CD8-positive, alpha-beta memory T cell (primary cell): ENCODE results near the gene ATP11A. TPM values are rescaled to one million over a fixed set of nuclear protein-coding genes. Genes with fewer than 3 reads are reported as not detected.

ENCODE experiments used
- CTCF ChIA-PET: fragments of 350-600 bp; sonication (Branson Sonifier 250); formaldehyde crosslinking; loops from one replicate; lab custom pipeline; 2021; ENCODE audit warnings: antibody characterized with exemption; lab: Charles Lee
- POLR2A ChIA-PET: fragments of 350-600 bp; sonication (Branson Sonifier 250); formaldehyde crosslinking; loops from one replicate; lab custom pipeline; 2021; ENCODE audit warnings: antibody characterized with exemption; lab: Charles Lee
- DNase-seq, 5 donors: peaks; one replicate each; pipeline versions ENCODE4 v3.0.0 to v3.0.0-alpha.2; 2020 to 2022; ENCODE audit warnings: mixed read lengths in 1 of 5
- H3K27ac ChIP-seq: one replicate; pipeline ENCODE4 v1.7.0; 2013; ENCODE audit warnings: low read depth, mild to moderate bottlenecking, low read length, moderate library complexity
- H3K27me3 ChIP-seq: 2 replicates; pipeline ENCODE4 v1.7.0; 2013; ENCODE audit warnings: low read length, mild to moderate bottlenecking; ENCODE audit not compliant: insufficient read depth, poor library complexity, severe bottlenecking
- H3K36me3 ChIP-seq: 2 replicates; pipeline ENCODE4 v1.7.0; 2013; ENCODE audit warnings: mild to moderate bottlenecking, low read length, moderate library complexity; ENCODE audit not compliant: insufficient read depth
- H3K4me1 ChIP-seq: 2 replicates; pipeline ENCODE4 v1.7.0; 2013; ENCODE audit warnings: mild to moderate bottlenecking, low read length, moderate library complexity; ENCODE audit not compliant: insufficient read depth
- H3K4me3 ChIP-seq: 2 replicates; pipeline ENCODE4 v1.7.0; 2013; ENCODE audit warnings: mild to moderate bottlenecking, low read length
- H3K9me3 ChIP-seq: 2 replicates; pipeline ENCODE4 v1.7.0; 2013; ENCODE audit warnings: mild to moderate bottlenecking, low read length
- H3K27ac Mint-ChIP-seq, 8 donors: one replicate each; pipeline ENCODE4 v1.8.0; 2020 to 2021; ENCODE audit warnings: mixed read lengths in 8 of 8, mild to moderate bottlenecking in 6 of 8, inconsistent platforms in 3 of 8, moderate library complexity in 3 of 8
- H3K27me3 Mint-ChIP-seq, 2 donors: one replicate each; pipeline ENCODE4 v1.8.0; 2020 to 2021; ENCODE audit warnings: mixed read lengths in 2 of 2, mild to moderate bottlenecking in 1 of 2, moderate library complexity in 1 of 2
- H3K36me3 Mint-ChIP-seq, 3 donors: one replicate each; pipeline ENCODE4 v1.8.0; 2020 to 2021; ENCODE audit warnings: mixed read lengths in 3 of 3, inconsistent platforms in 1 of 3, mild to moderate bottlenecking in 1 of 3
- H3K4me1 Mint-ChIP-seq, 3 donors: one replicate each; pipeline ENCODE4 v1.8.0; 2020 to 2021; ENCODE audit warnings: mixed read lengths in 3 of 3, inconsistent platforms in 1 of 3, mild to moderate bottlenecking in 1 of 3
- H3K4me3 Mint-ChIP-seq, 7 donors: one replicate each; pipeline ENCODE4 v1.8.0; 2020 to 2021; ENCODE audit warnings: mixed read lengths in 7 of 7, mild to moderate bottlenecking in 6 of 7, moderate library complexity in 4 of 7, inconsistent platforms in 2 of 7
- H3K9me3 Mint-ChIP-seq, 5 donors: one replicate each; pipeline ENCODE4 v1.8.0; 2020 to 2022; ENCODE audit warnings: mixed read lengths in 5 of 5, mild to moderate bottlenecking in 3 of 5, moderate library complexity in 2 of 5, inconsistent platforms in 1 of 5
- polyA plus RNA-seq: library from polyadenylated mRNA; unstranded; fragments of 300-500 nt; fragmentation: Illumina TruSeq; gene quantifications from one replicate; pipeline ENCODE4 v1.2.3, GENCODE V29; 2021
- total RNA-seq, 2 experiments: library from RNA; stranded (reverse); gene quantifications; one replicate each; pipeline ENCODE4 v1.2.3, GENCODE V29; 2021

ATP11A gene
- total and polyA plus RNA-seq, 3 experiments from 2014 or later, result 4.5 to 34.6 (median 34.0) TPM

DNA sequence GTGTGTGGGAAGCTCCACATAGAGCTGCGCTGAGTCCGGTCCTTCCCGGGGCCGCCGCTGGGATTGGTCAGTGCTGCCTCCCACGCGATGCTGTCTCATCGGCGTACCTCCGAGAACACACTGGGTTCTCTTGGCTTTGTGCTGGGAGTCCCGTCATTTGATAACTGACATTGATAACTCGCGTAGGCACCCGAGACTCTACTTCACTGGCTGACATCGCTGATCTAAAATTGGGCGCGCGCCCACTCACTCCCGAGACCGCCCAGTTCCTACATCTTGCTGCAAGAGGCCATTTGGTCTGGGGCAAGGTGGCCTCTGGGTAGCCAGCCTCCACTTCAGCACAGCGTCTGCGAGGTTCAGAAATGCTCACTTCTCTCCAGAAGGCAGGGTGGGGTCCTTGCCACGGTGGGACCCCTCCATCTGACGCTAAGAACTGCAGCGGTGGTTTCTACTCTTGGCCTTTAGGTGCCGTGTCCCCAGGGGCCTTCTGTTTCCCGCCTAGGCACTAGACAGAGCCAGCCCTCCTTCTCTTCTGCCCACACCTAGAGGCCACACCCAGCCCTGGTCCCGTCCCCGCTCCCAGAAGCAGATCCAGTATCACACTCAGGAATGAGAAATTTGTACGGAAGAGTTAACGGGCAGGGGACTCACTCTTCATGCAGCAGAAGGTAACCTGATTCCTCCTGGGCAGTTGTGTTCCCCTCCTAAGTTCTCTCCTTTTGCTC, 40.7 kb upstream of the ATP11A start:
- Histone ChIP-seq H3K4me3 (no peak overlapping the region), H3K36me3 (no peaks in the 10 kb centered on the region), H3K27me3 (no peaks in the 10 kb centered on the region), H3K4me1 (no peaks in the 10 kb centered on the region), H3K27ac (no peak overlapping the region), H3K9me3 (no peaks in the 10 kb centered on the region)
- H3K9me3 Mint-ChIP-seq, result no peaks in the 10 kb centered on the region
- no peaks in the 10 kb centered on the region for H3K36me3 Mint-ChIP-seq
- H3K27ac Mint-ChIP-seq, result no peak overlapping the region
- no peak for DNase-seq
- POLR2A ChIA-PET, result no interaction called here
- no peaks in the 10 kb centered on the region for H3K4me1 Mint-ChIP-seq
- CTCF ChIA-PET, result no interaction called here
- peaks cover 10 to 14% of the 10 kb centered on the region in 2 donors for H3K27me3 Mint-ChIP-seq
- H3K4me3 Mint-ChIP-seq, result no peak overlapping the region

DNA sequence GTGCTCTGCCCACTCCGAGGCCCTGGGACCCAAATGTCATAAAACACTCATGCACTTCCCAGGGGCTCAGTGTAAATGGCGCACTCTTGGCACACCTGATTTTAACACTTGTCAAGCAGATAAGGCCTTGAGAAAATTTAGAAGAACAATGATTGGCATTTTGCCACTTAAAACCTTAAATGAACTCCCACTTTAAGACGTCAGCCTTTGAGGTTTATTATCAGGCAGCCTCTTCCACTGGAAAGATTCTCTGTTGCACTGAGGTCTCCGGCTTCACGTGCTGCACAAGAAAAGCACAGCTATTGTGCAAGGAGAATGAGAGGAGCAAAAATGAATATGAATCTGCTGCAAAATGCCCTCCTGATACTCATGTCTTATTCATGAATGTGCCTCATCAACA, 38.5 kb upstream of the ATP11A start:
- DNase-seq, result no peak
- H3K9me3 Mint-ChIP-seq, result no peaks in the 10 kb centered on the region
- H3K27ac Mint-ChIP-seq, result no peak overlapping the region
- Histone ChIP-seq H3K27me3 (no peaks in the 10 kb centered on the region), H3K4me3 (no peak overlapping the region), H3K27ac (no peak overlapping the region), H3K9me3 (no peaks in the 10 kb centered on the region), H3K36me3 (no peaks in the 10 kb centered on the region), H3K4me1 (no peaks in the 10 kb centered on the region)
- ChIA-PET CTCF (no interaction called here), POLR2A (no interaction called here)
- no peak overlapping the region for H3K4me3 Mint-ChIP-seq
- peaks cover 6 to 11% of the 10 kb centered on the region in 2 donors for H3K27me3 Mint-ChIP-seq
- no peaks in the 10 kb centered on the region for H3K4me1 Mint-ChIP-seq
- no peaks in the 10 kb centered on the region for H3K36me3 Mint-ChIP-seq

- no peak for DNase-seq
- Mint-ChIP-seq H3K27ac (no peak overlapping the region), H3K36me3 (no peaks in the 10 kb centered on the region), H3K9me3 (no peaks in the 10 kb centered on the region), H3K4me1 (no peaks in the 10 kb centered on the region), H3K4me3 (no peak overlapping the region), H3K27me3 (peaks cover 6 to 11% of the 10 kb centered on the region in 2 donors)
- no peaks in the 10 kb centered on the region for H3K4me1 ChIP-seq
- no peak overlapping the region for H3K4me3 ChIP-seq
- no peaks in the 10 kb centered on the region for H3K9me3 ChIP-seq
- no peaks in the 10 kb centered on the region for H3K36me3 ChIP-seq
- no peak overlapping the region for H3K27ac ChIP-seq
- CTCF ChIA-PET, result no interaction called here
- POLR2A ChIA-PET, result no interaction called here
- no peaks in the 10 kb centered on the region for H3K27me3 ChIP-seq
Measured at GRCh38 chr13:112651750-112652511, 37.9 kb upstream of the ATP11A start.

- Histone ChIP-seq H3K4me3 (no peak overlapping the region), H3K27me3 (no peaks in the 10 kb centered on the region), H3K36me3 (no peaks in the 10 kb centered on the region), H3K27ac (no peak overlapping the region), H3K4me1 (no peaks in the 10 kb centered on the region), H3K9me3 (no peaks in the 10 kb centered on the region)
- Mint-ChIP-seq H3K9me3 (no peaks in the 10 kb centered on the region), H3K27me3 (peaks cover 6 to 11% of the 10 kb centered on the region in 2 donors), H3K27ac (no peak overlapping the region), H3K4me1 (no peaks in the 10 kb centered on the region), H3K36me3 (no peaks in the 10 kb centered on the region), H3K4me3 (no peak overlapping the region)
- ChIA-PET POLR2A (no interaction called here), CTCF (no interaction called here)
- no peak for DNase-seq
Measured at GRCh38 chr13:112652512-112653070, 37.2 kb upstream of the ATP11A start.

DNA sequence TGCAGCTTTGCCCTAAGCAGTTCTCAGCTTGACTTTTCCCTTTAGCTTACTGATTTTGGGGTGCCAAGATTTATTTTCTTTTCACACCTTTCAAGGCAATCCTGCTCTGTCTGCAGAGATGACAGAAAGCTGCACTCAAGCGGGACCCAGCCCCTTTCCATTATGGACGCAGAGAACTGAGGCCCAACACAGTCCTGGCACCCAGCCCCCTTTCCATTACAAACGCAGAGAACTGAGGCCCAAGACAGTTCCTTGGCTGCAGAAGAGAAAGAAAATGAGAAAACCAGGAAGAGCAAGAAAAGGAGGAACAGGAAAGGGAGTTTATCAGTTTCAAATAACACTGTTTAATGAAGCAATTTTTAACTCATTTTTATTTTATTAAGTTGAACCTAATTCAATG, 36.8 kb upstream of the ATP11A start:
- peaks cover 2 to 11% of the 10 kb centered on the region in 2 donors for H3K27me3 Mint-ChIP-seq
- no peak overlapping the region for H3K4me3 Mint-ChIP-seq
- Histone ChIP-seq H3K27me3 (no peaks in the 10 kb centered on the region), H3K4me1 (no peaks in the 10 kb centered on the region), H3K27ac (no peak overlapping the region), H3K9me3 (no peaks in the 10 kb centered on the region), H3K36me3 (no peaks in the 10 kb centered on the region), H3K4me3 (no peak overlapping the region)
- no peaks in the 10 kb centered on the region for H3K4me1 Mint-ChIP-seq
- H3K9me3 Mint-ChIP-seq, result no peaks in the 10 kb centered on the region
- H3K27ac Mint-ChIP-seq, result no peak overlapping the region
- ChIA-PET CTCF (no interaction called here), POLR2A (no interaction called here)
- no peaks in the 10 kb centered on the region for H3K36me3 Mint-ChIP-seq
- DNase-seq, result no peak

DNA sequence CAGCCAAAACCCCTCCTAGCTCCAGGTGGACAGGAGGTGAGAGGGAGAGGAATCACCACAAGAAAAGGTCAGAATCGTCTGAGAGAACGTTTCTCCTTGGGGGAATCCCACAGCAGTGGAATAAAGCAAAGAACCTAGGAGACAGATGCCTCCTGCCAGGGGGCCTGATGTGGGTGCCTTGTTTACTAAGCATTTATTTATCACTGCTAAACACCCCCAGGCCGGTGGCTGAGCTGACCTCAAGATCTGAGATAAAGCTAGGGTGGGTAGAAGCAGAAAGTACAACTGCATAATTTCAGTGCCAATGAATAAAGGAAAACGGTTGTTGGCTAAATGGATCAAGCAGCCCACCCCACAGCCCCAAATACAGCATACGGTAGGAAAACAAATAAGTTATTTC, 33.9 kb upstream of the ATP11A start:
- POLR2A ChIA-PET, result no interaction called here

GRCh38 chr13:112657850-112658445, 31.9 kb upstream of the ATP11A start:
- Histone ChIP-seq H3K4me3 (no peak overlapping the region), H3K9me3 (no peaks in the 10 kb centered on the region), H3K27me3 (no peaks in the 10 kb centered on the region), H3K4me1 (no peaks in the 10 kb centered on the region), H3K27ac (no peak overlapping the region), H3K36me3 (no peaks in the 10 kb centered on the region)
- H3K4me3 Mint-ChIP-seq, result no peak overlapping the region
- no peak overlapping the region for H3K27ac Mint-ChIP-seq
- peaks cover 3 to 9% of the 10 kb centered on the region in 2 donors for H3K27me3 Mint-ChIP-seq
- no peak for DNase-seq
- no peaks in the 10 kb centered on the region for H3K36me3 Mint-ChIP-seq
- ChIA-PET CTCF (no interaction called here), POLR2A (no interaction called here)
- H3K9me3 Mint-ChIP-seq, result peaks cover 0 to 4% (median 0%) of the 10 kb centered on the region in 5 donors
- no peaks in the 10 kb centered on the region for H3K4me1 Mint-ChIP-seq

More for the DNA sequence above, 33.9 kb upstream of the ATP11A start:
- H3K9me3 Mint-ChIP-seq, result no peaks in the 10 kb centered on the region
- H3K4me1 Mint-ChIP-seq, result no peaks in the 10 kb centered on the region
- H3K27me3 Mint-ChIP-seq, result peaks cover 0 to 4% of the 10 kb centered on the region in 2 donors
- Histone ChIP-seq H3K36me3 (no peaks in the 10 kb centered on the region), H3K4me3 (no peak overlapping the region), H3K27ac (no peak overlapping the region), H3K9me3 (no peaks in the 10 kb centered on the region), H3K27me3 (no peaks in the 10 kb centered on the region), H3K4me1 (no peaks in the 10 kb centered on the region)
- no peak for DNase-seq
- H3K27ac Mint-ChIP-seq, result no peak overlapping the region
- no peaks in the 10 kb centered on the region for H3K36me3 Mint-ChIP-seq
- H3K4me3 Mint-ChIP-seq, result no peak overlapping the region
- CTCF ChIA-PET, result no interaction called here

- Mint-ChIP-seq H3K27me3 (peaks cover 3 to 12% of the 10 kb centered on the region in 2 donors), H3K4me3 (no peak overlapping the region), H3K36me3 (no peaks in the 10 kb centered on the region), H3K4me1 (no peaks in the 10 kb centered on the region), H3K9me3 (peaks cover 0 to 4% (median 0%) of the 10 kb centered on the region in 5 donors), H3K27ac (no peak overlapping the region)
- CTCF ChIA-PET, result interaction anchor here (0.7 kb wide), 1 partner anchor 579 kb away, joined by 4 read pairs; no protein-coding TSS in a partner anchor
- no peak for DNase-seq
- no peak overlapping the region for H3K4me3 ChIP-seq
- H3K27me3 ChIP-seq, result no peaks in the 10 kb centered on the region
- POLR2A ChIA-PET, result no interaction called here
- no peak overlapping the region for H3K27ac ChIP-seq
- no peaks in the 10 kb centered on the region for H3K9me3 ChIP-seq
- H3K4me1 ChIP-seq, result no peaks in the 10 kb centered on the region
- H3K36me3 ChIP-seq, result no peaks in the 10 kb centered on the region
Measured at GRCh38 chr13:112658808-112659207, 31.0 kb upstream of the ATP11A start.
